Midbrain (tissue), 1 donor: ENCODE results near the gene OR2W1.

Experiments
- DNase-seq: peaks from one replicate; lab custom pipeline; 2025; lab: John Stamatoyannopoulos, UW

The OR2W1 gene

DNA sequence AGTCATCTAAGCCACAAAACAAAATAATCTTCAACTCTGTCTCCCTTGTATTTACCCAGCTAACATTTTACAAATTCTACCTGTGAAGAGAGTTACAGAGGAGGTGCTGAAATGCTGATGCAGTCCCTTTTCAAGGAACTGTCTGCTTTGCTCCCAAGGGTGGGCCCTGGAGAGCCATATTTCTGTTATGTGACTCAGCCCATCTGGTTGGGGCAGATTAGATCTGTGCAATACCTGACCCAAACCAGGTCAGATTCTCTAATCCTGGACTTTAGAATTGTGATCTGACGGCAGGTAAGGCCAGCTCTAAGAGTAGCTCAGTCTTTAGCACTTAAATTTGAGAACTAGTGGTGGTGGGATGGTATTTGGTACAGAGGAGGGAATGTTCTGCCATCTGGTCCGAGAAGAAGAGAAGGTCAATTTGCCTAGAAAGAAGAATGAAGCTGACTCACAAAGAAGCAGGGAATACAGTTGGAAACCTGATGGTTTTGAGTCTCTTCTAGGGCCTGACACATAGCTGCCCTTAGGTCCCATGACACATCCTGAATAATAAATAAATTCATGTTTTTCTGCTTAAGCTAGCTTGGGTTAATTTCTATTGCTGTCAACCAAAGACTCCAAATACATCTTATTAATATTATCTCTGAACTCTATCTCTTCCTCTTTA, 48.0 kb downstream of the OR2W1 start:
- DNase-seq: no peak

DNA sequence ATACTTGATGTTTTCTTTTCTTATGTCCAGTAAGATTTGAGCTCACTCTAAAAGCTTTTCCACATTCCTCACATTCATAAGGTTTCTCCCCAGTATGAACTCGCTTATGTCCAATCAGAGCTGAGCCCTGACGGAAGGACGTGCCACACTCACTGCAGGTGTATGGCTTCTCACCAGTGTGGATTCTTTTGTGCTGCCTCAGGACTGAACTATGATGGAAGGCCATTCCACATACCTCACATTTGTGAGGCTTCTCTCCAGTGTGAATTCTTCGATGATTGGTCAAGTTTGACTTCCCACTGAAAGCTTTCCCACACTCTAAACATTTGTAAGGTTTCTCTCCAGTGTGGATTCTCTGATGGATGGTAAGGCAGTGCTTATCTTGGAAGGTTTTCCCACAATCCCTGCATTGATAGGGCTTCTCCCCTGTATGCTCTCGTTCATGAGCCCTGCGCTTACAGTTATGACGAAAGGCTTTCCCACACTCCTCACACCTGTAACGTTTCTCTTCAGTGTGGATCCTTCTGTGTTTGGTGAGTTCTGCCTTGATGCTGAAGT, 49.8 kb downstream of the OR2W1 start:
- no peak for DNase-seq
